Heart left ventricle (tissue), 13 donors: ENCODE data around the gene SLIT1.

Source experiments
- POLR2A ChIP-seq, 2 donors: fragments of 450-650 bp; IDR thresholded peaks; one replicate each; pipeline ENCODE4 v1.6.1; 2017; ENCODE audit warnings: antibody characterized with exemption in 2 of 2, mild to moderate bottlenecking in 2 of 2, moderate library complexity in 2 of 2
- TF ChIP-seq, protein P1 (sequence below), 12 donors: fragments of 200-600 bp; sonication (generic) in 4 of 12; IDR thresholded peaks; one replicate each; pipeline versions ENCODE4 v1.5.0 to v1.8.0; 2018 to 2022; ENCODE audit warnings: antibody characterized with exemption in 12 of 12, mild to moderate bottlenecking in 5 of 12
- donor health status: ischemic (EF 13 %, LVEDD 7.1; RV severe dilation, severe dysfunction).
- donor health status: DM: no; HTN: yes; CAD: no.
- donor health status: DM: no; HTN: no; CAD: no.
- donor health status: ischemic (EF 25% LVEDD 6.9; RV normal size, moderate dysfunction).
- donor health status: ischemic (EF 25% LVEDD 5.7; RV mildly dilated, moderate dysfunction).
- donor health status: ischemic (EF 35%, LVEDD 5.7; RV mildly dilated, moderate dysfunction).
- donor health status: nonischemic (EF 11% LVEDD 7.7; RV severe dilation, severe dysfunction).
- donor health status: DM: yes; HTN: yes; CAD: no.
- donor health status: PGD.
- donor health status: ischemic (EF 29% LVEDD 5.4; RV normal size, mild dysfunction).
- donor health status: nonischemic (EF 23%, LVEDD 6.1; RV moderate dilation, normal function).

- no peak for TF ChIP-seq POLR2A (IDR thresholded peaks at IDR 0.05)
- TF ChIP-seq, protein P1, sequence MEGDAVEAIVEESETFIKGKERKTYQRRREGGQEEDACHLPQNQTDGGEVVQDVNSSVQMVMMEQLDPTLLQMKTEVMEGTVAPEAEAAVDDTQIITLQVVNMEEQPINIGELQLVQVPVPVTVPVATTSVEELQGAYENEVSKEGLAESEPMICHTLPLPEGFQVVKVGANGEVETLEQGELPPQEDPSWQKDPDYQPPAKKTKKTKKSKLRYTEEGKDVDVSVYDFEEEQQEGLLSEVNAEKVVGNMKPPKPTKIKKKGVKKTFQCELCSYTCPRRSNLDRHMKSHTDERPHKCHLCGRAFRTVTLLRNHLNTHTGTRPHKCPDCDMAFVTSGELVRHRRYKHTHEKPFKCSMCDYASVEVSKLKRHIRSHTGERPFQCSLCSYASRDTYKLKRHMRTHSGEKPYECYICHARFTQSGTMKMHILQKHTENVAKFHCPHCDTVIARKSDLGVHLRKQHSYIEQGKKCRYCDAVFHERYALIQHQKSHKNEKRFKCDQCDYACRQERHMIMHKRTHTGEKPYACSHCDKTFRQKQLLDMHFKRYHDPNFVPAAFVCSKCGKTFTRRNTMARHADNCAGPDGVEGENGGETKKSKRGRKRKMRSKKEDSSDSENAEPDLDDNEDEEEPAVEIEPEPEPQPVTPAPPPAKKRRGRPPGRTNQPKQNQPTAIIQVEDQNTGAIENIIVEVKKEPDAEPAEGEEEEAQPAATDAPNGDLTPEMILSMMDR (IDR thresholded peaks at IDR 0.05): no peak
These were observed 47.6 kb downstream of the SLIT1 start for GRCh38 chr10:97138174-97138573.
